Loucy (cell line): ENCODE data around the gene ZNF76.

Experiments
- H2AFZ ChIP-seq: fragments of 200-600 bp; sonication (generic); 2 replicates; pipeline ENCODE4 v1.6.0; 2016; ENCODE audit warnings: antibody characterized with exemption, mild to moderate bottlenecking, low read length, moderate library complexity
- H3F3A ChIP-seq: fragments of 200-600 bp; 2 replicates; pipeline ENCODE4 v1.6.0; 2016; ENCODE audit warnings: antibody characterized with exemption, low read depth, mild to moderate bottlenecking
- H3K27me3 ChIP-seq: fragments of 200-600 bp; sonication (generic); 2 replicates; pipeline ENCODE4 v1.6.1; 2014; ENCODE audit warnings: low read length, mild to moderate bottlenecking; ENCODE audit not compliant: insufficient read depth, poor library complexity, severe bottlenecking
- H3K36me3 ChIP-seq: fragments of 200-600 bp; sonication (generic); 2 replicates; pipeline ENCODE4 v1.6.1; 2016; ENCODE audit warnings: low read length; ENCODE audit not compliant: insufficient read depth
- H3K4me1 ChIP-seq: fragments of 200-600 bp; sonication (generic); 2 replicates; pipeline ENCODE4 v1.5.1; 2014; ENCODE audit warnings: low read length, mild to moderate bottlenecking; ENCODE audit not compliant: insufficient read depth, poor library complexity, severe bottlenecking
- H3K4me2 ChIP-seq: fragments of 200-600 bp; sonication (generic); 2 replicates; pipeline ENCODE4 v1.6.0; 2014; ENCODE audit warnings: antibody characterized with exemption, low read length, low read depth, mild to moderate bottlenecking; ENCODE audit not compliant: poor library complexity, severe bottlenecking
- H3K4me3 ChIP-seq: fragments of 200-600 bp; sonication (generic); 2 replicates; pipeline ENCODE4 v1.5.1; 2014; ENCODE audit warnings: low read length, mild to moderate bottlenecking, mixed read lengths; ENCODE audit not compliant: poor library complexity, severe bottlenecking
- H3K79me2 ChIP-seq: fragments of 200-600 bp; sonication (generic); 2 replicates; pipeline ENCODE4 v1.6.1; 2014; ENCODE audit warnings: low read length; ENCODE audit not compliant: insufficient read depth
- H3K9ac ChIP-seq: fragments of 200-600 bp; sonication (generic); 2 replicates; pipeline ENCODE4 v1.6.0; 2014; ENCODE audit warnings: mild to moderate bottlenecking, low read depth, low read length, moderate library complexity; ENCODE audit not compliant: poor library complexity, severe bottlenecking
- H3K9me2 ChIP-seq: fragments of 200-600 bp; sonication (generic); replicated peaks from 2 replicates; pipeline ENCODE4 v1.6.1; 2016; ENCODE audit warnings: low read depth, low read length, mixed read lengths
- H3K9me3 ChIP-seq: fragments of 200-600 bp; sonication (generic); 2 replicates; pipeline ENCODE4 v1.6.1; 2014; ENCODE audit warnings: mild to moderate bottlenecking, antibody characterized with exemption, low read length, low read depth; ENCODE audit not compliant: insufficient read depth
- H4K20me1 ChIP-seq: fragments of 200-600 bp; sonication (generic); 2 replicates; pipeline ENCODE4 v1.6.0; 2014; ENCODE audit warnings: antibody characterized with exemption, low read length, mild to moderate bottlenecking; ENCODE audit not compliant: insufficient read depth, poor library complexity, severe bottlenecking
- EZH2phosphoT487 ChIP-seq: fragments of 200-600 bp; IDR thresholded peaks from 2 replicates; pipeline ENCODE4 v1.6.1; 2018; ENCODE audit warnings: antibody characterized with exemption, mild to moderate bottlenecking, moderate library complexity, borderline replicate concordance
- TF ChIP-seq, protein P1 (sequence below): fragments of 200-600 bp; sonication (generic); conservative IDR thresholded peaks from 2 replicates; pipeline ENCODE4 v1.5.1; 2014; ENCODE audit warnings: mild to moderate bottlenecking, antibody characterized with exemption, low read length

ZNF76 gene

DNA sequence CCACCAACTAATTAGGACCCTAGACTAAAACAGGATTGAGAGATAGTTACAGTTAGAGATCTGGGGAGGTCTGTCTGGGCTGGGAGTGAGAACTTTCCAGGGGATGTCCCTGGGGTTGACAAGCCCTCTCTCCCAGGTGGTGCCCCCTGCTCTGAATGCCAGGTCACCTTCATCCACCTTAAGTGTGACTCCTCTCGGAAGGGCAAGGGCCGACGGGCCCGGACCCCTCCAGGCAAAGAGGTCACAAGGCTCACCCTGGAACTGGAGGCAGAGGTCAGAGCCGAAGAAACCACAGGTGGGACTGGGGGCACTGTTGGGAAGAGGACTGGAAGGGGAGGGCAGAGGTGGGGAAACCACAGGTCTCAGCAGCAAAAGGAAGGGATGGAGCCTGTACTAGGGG is 17.0 kb upstream of the ZNF76 start:
- Histone ChIP-seq H3K4me2 (no peak overlapping the region), H3K4me1 (peaks cover 26% of the 10 kb centered on the region), H3K79me2 (no peaks in the 10 kb centered on the region), H2AFZ (no peak overlapping the region), H3K36me3 (no peaks in the 10 kb centered on the region), H3K9ac (no peak overlapping the region), H3K9me3 (no peaks in the 10 kb centered on the region), H3K4me3 (no peak overlapping the region), H4K20me1 (no peaks in the 10 kb centered on the region), H3F3A (no peaks in the 10 kb centered on the region), H3K27me3 (no peaks in the 10 kb centered on the region), H3K9me2 (no peaks in the 10 kb centered on the region)
- TF ChIP-seq EZH2phosphoT487: no peak
- TF ChIP-seq, protein P1, sequence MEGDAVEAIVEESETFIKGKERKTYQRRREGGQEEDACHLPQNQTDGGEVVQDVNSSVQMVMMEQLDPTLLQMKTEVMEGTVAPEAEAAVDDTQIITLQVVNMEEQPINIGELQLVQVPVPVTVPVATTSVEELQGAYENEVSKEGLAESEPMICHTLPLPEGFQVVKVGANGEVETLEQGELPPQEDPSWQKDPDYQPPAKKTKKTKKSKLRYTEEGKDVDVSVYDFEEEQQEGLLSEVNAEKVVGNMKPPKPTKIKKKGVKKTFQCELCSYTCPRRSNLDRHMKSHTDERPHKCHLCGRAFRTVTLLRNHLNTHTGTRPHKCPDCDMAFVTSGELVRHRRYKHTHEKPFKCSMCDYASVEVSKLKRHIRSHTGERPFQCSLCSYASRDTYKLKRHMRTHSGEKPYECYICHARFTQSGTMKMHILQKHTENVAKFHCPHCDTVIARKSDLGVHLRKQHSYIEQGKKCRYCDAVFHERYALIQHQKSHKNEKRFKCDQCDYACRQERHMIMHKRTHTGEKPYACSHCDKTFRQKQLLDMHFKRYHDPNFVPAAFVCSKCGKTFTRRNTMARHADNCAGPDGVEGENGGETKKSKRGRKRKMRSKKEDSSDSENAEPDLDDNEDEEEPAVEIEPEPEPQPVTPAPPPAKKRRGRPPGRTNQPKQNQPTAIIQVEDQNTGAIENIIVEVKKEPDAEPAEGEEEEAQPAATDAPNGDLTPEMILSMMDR: no peak

DNA sequence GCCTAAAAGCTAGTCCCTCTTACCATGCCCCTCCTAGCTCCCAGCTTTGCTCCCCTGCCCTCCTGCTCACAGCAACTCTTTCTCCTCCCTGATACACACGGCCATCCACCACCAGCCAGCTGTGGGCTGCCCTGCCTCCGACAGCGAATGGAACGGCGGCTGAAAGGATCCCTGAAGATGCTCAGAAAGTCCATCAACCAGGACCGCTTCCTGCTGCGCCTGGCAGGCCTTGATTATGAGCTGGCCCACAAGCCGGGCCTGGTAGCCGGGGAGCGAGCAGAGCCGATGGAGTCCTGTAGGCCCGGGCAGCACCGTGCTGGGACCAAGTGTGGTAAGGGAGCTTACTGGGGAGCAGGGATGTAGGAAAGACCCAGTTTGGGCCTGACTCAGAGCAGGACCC is 16.6 kb upstream of the ZNF76 start:
- no peaks in the 10 kb centered on the region for H3K9me3 ChIP-seq
- H3K4me3 ChIP-seq: no peak overlapping the region
- H3K9ac ChIP-seq: no peak overlapping the region
- H3K9me2 ChIP-seq: no peaks in the 10 kb centered on the region
- peaks cover 26% of the 10 kb centered on the region for H3K4me1 ChIP-seq
- no peaks in the 10 kb centered on the region for H3F3A ChIP-seq
- no peak overlapping the region for H3K4me2 ChIP-seq
- H3K79me2 ChIP-seq: no peaks in the 10 kb centered on the region
- H4K20me1 ChIP-seq: no peaks in the 10 kb centered on the region
- TF ChIP-seq, protein P1: no peak
- no peak for TF ChIP-seq EZH2phosphoT487
- no peak overlapping the region for H2AFZ ChIP-seq
- no peaks in the 10 kb centered on the region for H3K36me3 ChIP-seq
- H3K27me3 ChIP-seq: no peaks in the 10 kb centered on the region

DNA sequence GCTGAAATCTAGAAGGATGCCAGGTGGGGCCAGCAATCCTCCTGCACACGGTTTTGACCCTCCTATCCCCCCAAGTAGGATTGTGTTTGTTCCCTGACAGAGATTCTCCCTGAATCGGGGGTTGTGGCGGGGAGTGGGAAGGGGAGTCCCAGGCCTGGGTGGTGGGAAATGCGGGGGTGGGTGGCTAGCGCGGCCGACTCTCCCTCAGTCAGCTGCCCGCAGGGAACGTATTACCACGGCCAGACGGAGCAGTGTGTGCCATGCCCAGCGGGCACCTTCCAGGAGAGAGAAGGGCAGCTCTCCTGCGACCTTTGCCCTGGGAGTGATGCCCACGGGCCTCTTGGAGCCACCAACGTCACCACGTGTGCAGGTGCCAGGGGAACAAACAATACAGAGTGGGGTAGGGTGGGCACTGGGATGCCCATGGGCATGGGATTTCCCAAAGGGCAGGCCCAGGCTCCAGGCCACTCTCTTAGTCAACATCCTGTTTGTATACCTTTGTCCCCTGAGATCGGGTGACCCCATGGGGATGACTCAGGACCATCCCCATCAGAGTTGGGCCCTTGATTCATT is 16.1 kb upstream of the ZNF76 start:
- H3K79me2 ChIP-seq: no peaks in the 10 kb centered on the region
- no peak overlapping the region for H3K4me2 ChIP-seq
- H3K36me3 ChIP-seq: no peaks in the 10 kb centered on the region
- no peaks in the 10 kb centered on the region for H4K20me1 ChIP-seq
- H3K4me3 ChIP-seq: no peak overlapping the region
- no peaks in the 10 kb centered on the region for H3K27me3 ChIP-seq
- H3K4me1 ChIP-seq: peaks cover 26% of the 10 kb centered on the region
- no peak overlapping the region for H3K9ac ChIP-seq
- no peaks in the 10 kb centered on the region for H3F3A ChIP-seq
- no peaks in the 10 kb centered on the region for H3K9me3 ChIP-seq
- H2AFZ ChIP-seq: no peak overlapping the region
- no peaks in the 10 kb centered on the region for H3K9me2 ChIP-seq
- TF ChIP-seq, protein P1: no peak
- TF ChIP-seq EZH2phosphoT487: no peak
